ENCODE measurements around the gene HBS1L.
A peak's percentile ranks its signal among the peaks of the same experiment; 100 is the strongest.

HBS1L gene

GRCh38 chr6:135054569-135055498, at the start of gene HBS1L:
Gene HBS1L, minus strand, starts transcription at chr6:135054822. Its CDS starts 131 bp downstream, at chr6:135054691.
- peak; percentile 59 for FAIRE-seq

DNA sequence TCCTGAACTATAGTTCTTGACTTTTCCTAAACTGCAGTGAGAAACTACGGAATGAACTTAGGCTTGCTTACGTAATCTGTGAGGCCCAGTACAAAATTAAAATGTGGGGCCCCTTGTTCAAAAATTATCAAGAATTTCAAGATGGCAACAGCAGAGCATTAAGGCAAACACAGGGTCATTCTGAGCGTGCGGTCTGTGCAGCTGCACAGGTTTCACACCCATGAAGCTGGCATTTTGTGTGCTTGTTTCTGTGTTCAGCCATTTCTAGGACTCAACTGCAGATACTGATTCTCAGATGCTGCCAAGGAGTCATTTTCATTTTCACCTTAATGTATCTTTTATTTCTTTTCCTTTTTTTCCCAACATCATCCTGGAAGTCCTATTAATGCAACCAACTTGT, 49.6 kb upstream of the HBS1L start:
- FAIRE-seq: no peak

DNA sequence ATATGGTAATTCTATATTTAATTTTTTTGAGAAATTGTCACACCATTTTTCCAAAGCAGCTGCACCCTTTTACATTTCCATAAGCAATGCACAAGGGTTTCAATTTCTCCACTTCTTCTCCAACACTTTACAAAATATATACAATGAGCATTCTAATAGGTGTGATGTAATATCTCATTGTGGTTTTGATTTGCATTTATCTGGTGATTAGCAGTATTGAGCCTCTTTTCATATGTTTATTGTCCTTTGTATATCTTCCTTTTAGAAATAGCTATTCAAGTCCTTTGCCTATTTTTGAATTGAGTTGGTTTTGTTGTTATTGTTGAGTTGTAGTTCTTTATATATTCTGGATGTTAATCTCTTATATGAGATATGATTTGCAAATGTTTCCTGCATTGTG, 47.6 kb upstream of the HBS1L start:
- FAIRE-seq: no peak

GRCh38 chr6:135097172-135097571, 42.5 kb upstream of the HBS1L start:
- FAIRE-seq: no peak

- FAIRE-seq: no peak
Measured at GRCh38 chr6:135096403-135097130, 41.9 kb upstream of the HBS1L start.

GRCh38 chr6:135095716-135096115, 41.1 kb upstream of the HBS1L start:
- no peak for FAIRE-seq

GRCh38 chr6:135094403-135094821, 39.8 kb upstream of the HBS1L start:
- FAIRE-seq: no peak

DNA sequence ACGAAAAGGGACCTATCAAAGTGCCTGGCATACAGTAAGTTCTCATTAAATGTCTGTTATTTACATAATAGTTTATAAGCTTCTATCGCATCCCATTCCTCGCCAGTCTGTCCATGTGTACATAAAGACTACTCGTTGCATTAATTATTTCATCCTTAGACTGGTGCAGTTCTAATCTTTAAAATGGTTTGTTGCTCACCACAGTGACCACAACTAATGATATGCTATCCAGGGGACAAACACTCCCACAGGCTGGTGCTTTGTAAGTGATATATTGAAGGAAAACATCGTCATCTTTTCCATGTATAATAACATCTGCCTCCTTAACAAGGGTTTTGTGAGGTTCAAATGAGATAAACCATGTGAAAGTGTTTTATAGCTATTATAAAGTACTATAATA, 39.0 kb upstream of the HBS1L start:
- FAIRE-seq: no peak

- FAIRE-seq: no peak
Measured at GRCh38 chr6:135092724-135093123, 38.1 kb upstream of the HBS1L start.

GRCh38 chr6:135090819-135091218, 36.2 kb upstream of the HBS1L start:
- FAIRE-seq: no peak

DNA sequence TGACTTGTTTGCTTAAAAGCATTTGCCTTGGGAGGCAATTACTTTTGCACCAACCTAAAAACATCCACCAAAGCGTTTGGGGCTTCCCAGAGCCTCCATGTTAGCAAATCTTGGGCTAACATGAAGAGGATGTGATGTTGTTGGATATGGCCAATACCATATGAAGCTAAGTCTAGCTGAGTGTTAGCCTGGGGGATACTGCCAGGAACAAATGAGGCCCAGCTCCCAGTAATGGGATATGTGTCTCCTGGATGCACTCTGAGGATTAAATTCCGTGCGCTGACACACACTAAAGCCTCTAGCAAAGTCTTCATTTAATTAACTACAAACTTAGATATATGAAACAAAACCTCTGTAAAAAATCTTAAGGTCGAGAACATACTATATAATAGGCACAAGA, 35.3 kb upstream of the HBS1L start:
- no peak for FAIRE-seq

GRCh38 chr6:135088818-135089809, 34.5 kb upstream of the HBS1L start:
- FAIRE-seq: no peak

GRCh38 chr6:135088281-135088680, 33.7 kb upstream of the HBS1L start:
- FAIRE-seq: no peak

- no peak for FAIRE-seq
Measured at GRCh38 chr6:135087803-135088202, 33.2 kb upstream of the HBS1L start.

DNA sequence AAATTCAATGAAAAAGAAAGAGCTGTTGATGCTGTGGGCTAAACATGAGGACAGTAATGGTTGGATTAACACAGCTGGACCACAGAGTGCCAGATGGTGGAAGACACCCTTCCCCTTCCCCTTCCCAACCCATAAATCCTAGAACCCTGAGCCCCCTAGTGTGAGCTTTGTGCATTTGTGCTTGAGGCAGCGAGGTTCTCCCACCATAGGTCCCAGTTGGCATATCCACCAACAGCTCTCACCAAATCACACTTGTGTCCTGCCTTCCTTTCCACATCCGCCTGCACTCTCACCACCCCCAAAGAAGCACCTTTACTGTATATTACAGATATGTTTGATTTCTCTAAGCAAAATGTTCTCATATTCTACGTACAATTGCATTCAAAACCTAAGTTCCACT, 32.8 kb upstream of the HBS1L start:
- FAIRE-seq: no peak

DNA sequence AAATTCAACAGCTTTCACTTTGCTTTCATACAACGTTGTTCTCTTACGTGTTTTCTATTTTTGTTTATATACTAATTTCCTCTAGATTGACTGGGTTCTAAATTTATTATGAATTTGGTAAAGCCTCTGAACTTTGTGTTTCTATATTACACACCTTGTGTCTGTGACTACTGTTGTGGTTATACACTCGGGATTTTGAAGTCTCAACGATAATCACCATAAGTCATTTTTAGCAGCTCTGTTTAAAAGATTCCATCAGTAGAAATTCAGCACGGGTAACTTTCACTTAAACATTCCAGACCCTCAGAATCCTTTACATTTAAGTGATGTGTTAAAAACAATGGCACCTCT, 31.8 kb upstream of the HBS1L start:
- FAIRE-seq: no peak

- FAIRE-seq: no peak
Measured at GRCh38 chr6:135085700-135086413, 31.2 kb upstream of the HBS1L start.

DNA sequence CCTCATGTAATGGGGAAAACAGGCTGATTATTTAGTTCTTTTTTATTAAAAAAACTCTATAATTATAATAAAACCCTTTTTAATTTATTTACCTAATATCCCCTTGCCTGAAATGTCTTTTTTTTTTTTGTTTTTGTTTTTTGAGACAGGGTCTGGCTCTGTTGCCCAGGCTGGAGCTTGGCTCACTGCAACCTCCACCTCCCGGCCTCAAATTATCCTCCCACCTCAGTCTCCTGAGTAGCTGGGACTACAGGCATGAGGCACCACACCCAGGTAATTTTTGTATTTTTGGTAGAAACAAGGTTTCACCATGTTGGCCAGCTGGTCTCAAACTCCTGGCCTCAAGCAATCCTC, 30.3 kb upstream of the HBS1L start:
- no peak for FAIRE-seq

DNA sequence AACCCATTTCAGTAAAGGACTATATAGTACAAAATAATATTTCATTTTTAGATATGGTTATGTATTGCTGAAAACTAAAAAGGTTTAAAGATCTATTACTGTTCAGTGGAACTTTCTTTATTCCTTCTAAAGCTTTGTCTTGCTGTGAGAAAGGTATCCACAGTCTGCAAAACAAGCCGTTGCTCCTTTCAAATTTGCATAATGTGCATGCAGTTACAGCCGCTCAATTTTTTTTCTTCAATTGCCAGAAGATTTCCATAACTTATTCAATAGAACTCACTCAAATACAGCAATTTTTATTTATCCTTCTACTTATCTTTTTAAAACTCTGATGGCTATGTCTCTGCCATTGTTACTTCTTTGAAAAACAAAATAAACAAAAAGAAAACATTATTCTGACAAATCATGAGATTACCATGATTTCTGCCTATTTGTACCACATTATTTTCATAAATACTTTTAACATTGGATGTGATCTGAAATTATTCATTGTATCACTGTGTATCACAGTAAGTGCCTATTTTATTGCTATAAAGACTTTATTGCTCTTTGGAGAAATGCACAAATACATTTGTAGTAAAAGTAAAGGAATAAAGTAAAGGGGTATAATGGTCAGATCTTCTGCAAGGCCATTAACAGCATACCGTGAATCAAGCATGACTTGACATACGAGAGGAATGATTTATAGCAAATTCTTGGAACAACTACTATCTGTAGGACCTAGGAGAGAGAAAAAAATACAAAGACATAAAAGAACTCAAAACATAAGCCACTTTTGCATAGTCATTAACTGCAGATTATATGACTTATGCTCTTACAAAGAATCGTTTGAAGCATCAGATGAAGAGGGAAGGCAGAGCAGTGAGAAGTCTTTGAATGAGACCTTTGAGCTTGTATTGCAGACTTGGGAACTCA, 29.6 kb upstream of the HBS1L start:
- no peak for FAIRE-seq

- no peak for FAIRE-seq
Measured at GRCh38 chr6:135081966-135082365, 27.3 kb upstream of the HBS1L start.

DNA sequence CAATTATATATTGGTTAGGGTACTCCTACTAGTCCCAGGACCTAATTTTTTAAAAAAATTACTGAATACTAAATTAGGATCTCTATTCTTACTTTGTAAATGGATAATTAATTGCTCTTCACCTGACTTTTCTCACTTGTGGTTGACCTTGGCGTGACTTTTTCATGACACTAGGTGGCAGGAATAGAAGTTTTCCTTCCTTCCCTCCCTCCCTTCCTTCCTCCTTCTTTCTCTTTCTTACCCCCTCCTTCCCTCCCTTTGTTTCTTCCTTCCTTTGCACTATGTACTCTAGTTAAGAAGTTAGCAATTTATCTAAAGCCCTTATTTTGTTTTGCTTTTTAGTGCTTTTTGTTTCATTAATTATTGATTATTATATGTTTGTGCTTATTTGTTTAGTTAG, 20.4 kb upstream of the HBS1L start:
- FAIRE-seq: no peak
